Measurements from ENCODE around the gene MDC1. TPM values are rescaled to one million over a fixed set of nuclear protein-coding genes. Genes with fewer than 3 reads are reported as not detected.

MDC1 gene
- total and polyA plus RNA-seq, 2 of the 13 experiments (the other 11 are each of a cell fraction or from before 2014, with no cell fraction given) = 8.4 to 14.0 TPM

DNA sequence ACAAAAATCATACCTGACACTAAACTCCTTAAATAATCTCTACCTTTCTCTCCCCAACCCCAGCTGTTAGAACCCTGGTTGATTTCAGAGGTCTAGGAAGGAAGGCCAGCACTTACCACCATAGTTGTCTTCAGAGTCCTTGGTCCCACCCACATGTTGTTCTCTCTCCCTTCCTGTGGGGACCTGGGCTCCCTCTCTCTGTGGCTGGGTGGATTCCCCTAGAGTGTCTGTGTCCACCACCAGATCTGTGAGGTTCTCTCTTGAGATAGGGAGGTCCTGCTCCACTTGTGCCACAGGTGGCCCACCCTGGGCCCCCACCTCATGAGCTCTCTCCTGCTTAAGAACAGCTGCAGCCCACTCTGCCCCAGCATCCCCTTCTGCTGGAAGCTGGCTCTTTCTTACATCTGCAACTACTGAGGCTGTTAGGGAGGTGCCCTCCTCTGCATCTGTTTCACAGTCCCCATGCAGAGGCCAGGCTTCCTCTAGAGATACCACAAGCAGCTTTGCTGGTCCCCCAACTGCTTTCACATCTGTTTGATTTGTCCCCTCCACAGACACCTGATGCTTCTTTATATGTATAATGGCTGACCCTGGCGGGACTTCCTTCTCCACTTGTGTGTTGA is 5.2 kb downstream of the MDC1 start:
- no TSS peak for BruUV-seq (replicated peaks)
- 91% methylated on average over 1 of the region's 1 CpG for WGBS (ENCODE audit: low lambda C conversion rate)

More for the DNA sequence above, 5.2 kb downstream of the MDC1 start:
- Histone ChIP-seq H3K4me2 (ENCODE audit: low read depth, low read length) (no peak overlapping the region), H3K9ac (ENCODE audit: insufficient read depth, low read depth, low read length) (no peak overlapping the region), H3K4me1 (ENCODE audit: insufficient read depth, low read length) (peaks cover 20% of the 10 kb centered on the region), H3K9me3 (ENCODE audit: low read length) (no peaks in the 10 kb centered on the region), H3K27me3 (ENCODE audit: control insufficient read depth in 1 of 2, insufficient read depth in 2 of 2, low read length in 2 of 2) (no peaks in the 10 kb centered on the region; a peak in 1 of 5 replicates), H2AFZ (ENCODE audit: low read length) (no peak overlapping the region), H3K79me2 (ENCODE audit: insufficient read depth, low read length) (no peaks in the 10 kb centered on the region), H3K4me3 (replicated peaks in 1 of 3; ENCODE audit: insufficient read depth in 1 of 3, low read depth in 2 of 3, low read length in 3 of 3) (no peak overlapping the region), H3K27ac (ENCODE audit: extremely low read length, insufficient read depth, low read length) (no peak overlapping the region), H3K36me3 (replicated peaks in 1 of 2; ENCODE audit: control insufficient read depth in 1 of 2, insufficient read depth in 2 of 2, low read length in 2 of 2) (peaks cover 27 to 54% of the 10 kb centered on the region in 2 experiments), H4K20me1 (ENCODE audit: insufficient read depth, low read length) (no peaks in the 10 kb centered on the region)
- ATAC-seq = no peak
- CTCF ChIA-PET (ENCODE audit: low intra/inter-chr PET ratio, low total read pairs) = no interaction called here
- in situ Hi-C loops (cut with HindIII; ENCODE audit: extremely low pct_ligation_motif_present, low pct_unique_long_range_greater_than_20kb) = no loop called here
- DNase-seq (ENCODE audit: low spot score) = no peak
- POLR2A ChIA-PET = interaction anchor here (1.3 kb wide), 1 partner anchor 21 kb away, joined by 3 read pairs; the partner anchor contains the start of gene NRM
- intact Hi-C loops (cut with micrococcal nuclease; ENCODE audit: unreplicated experiment) = no loop called here
- no peak for FAIRE-seq
- no peak for TF ChIP-seq KLF12 (CRISPR knock-in tag; IDR thresholded peaks at IDR 0.05; ENCODE audit: borderline replicate concordance)
- TF ChIP-seq ZFP1 (CRISPR knock-in tag; IDR thresholded peaks at IDR 0.05) = no peak
- TF ChIP-seq CENPX (CRISPR knock-in tag; IDR thresholded peaks at IDR 0.05) = no peak
- no peak for TF ChIP-seq ZFP90 (CRISPR knock-in tag; IDR thresholded peaks at IDR 0.05; ENCODE audit: borderline replicate concordance)
- TF ChIP-seq, protein P1, sequence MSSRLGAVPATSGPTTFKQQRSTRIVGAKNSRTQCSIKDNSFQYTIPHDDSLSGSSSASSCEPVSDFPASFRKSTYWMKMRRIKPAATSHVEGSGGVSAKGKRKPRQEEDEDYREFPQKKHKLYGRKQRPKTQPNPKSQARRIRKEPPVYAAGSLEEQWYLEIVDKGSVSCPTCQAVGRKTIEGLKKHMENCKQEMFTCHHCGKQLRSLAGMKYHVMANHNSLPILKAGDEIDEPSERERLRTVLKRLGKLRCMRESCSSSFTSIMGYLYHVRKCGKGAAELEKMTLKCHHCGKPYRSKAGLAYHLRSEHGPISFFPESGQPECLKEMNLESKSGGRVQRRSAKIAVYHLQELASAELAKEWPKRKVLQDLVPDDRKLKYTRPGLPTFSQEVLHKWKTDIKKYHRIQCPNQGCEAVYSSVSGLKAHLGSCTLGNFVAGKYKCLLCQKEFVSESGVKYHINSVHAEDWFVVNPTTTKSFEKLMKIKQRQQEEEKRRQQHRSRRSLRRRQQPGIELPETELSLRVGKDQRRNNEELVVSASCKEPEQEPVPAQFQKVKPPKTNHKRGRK (CRISPR knock-in tag; IDR thresholded peaks at IDR 0.05) = no peak
- TF ChIP-seq, protein P2, sequence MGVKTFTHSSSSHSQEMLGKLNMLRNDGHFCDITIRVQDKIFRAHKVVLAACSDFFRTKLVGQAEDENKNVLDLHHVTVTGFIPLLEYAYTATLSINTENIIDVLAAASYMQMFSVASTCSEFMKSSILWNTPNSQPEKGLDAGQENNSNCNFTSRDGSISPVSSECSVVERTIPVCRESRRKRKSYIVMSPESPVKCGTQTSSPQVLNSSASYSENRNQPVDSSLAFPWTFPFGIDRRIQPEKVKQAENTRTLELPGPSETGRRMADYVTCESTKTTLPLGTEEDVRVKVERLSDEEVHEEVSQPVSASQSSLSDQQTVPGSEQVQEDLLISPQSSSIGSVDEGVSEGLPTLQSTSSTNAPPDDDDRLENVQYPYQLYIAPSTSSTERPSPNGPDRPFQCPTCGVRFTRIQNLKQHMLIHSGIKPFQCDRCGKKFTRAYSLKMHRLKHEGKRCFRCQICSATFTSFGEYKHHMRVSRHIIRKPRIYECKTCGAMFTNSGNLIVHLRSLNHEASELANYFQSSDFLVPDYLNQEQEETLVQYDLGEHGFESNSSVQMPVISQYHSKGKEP (CRISPR knock-in tag; IDR thresholded peaks at IDR 0.05) = no peak
- TF ChIP-seq U2AF2 (IDR thresholded peaks at IDR 0.05; ENCODE audit: low read depth, low read length) = no peak
- no peak for TF ChIP-seq ZNF24 (IDR thresholded peaks at IDR 0.05)
- no peak for TF ChIP-seq NKX3-1 (CRISPR knock-in tag; IDR thresholded peaks at IDR 0.05)
- TF ChIP-seq ZNF552 (CRISPR knock-in tag; IDR thresholded peaks at IDR 0.05; ENCODE audit: borderline replicate concordance) = no peak
- TF ChIP-seq YY1 (IDR thresholded peaks at IDR 0.05; ENCODE audit: insufficient read depth, insufficient replicate concordance, low read depth, low read length) = no peak
- TF ChIP-seq GTF2F1 (IDR thresholded peaks at IDR 0.05; ENCODE audit: low read length) = no peak
- TF ChIP-seq ZMYM2 (CRISPR knock-in tag; IDR thresholded peaks at IDR 0.05) = no peak
- no peak for TF ChIP-seq THYN1 (CRISPR knock-in tag; IDR thresholded peaks at IDR 0.05; ENCODE audit: borderline replicate concordance, low read depth)
- TF ChIP-seq ZBTB21 (CRISPR knock-in tag; IDR thresholded peaks at IDR 0.05) = no peak
- TF ChIP-seq SMAD1 (CRISPR knock-in tag; IDR thresholded peaks at IDR 0.05; ENCODE audit: borderline replicate concordance, low read depth) = no peak
- TF ChIP-seq HOXA7 (CRISPR knock-in tag; IDR thresholded peaks at IDR 0.05) = no peak
- TF ChIP-seq PCBP1 (IDR thresholded peaks at IDR 0.05; ENCODE audit: borderline replicate concordance, low read depth, low read length) = no peak
- TF ChIP-seq NCOR1 (IDR thresholded peaks at IDR 0.05; ENCODE audit: borderline replicate concordance, low read length) = no peak
- TF ChIP-seq, protein P3, sequence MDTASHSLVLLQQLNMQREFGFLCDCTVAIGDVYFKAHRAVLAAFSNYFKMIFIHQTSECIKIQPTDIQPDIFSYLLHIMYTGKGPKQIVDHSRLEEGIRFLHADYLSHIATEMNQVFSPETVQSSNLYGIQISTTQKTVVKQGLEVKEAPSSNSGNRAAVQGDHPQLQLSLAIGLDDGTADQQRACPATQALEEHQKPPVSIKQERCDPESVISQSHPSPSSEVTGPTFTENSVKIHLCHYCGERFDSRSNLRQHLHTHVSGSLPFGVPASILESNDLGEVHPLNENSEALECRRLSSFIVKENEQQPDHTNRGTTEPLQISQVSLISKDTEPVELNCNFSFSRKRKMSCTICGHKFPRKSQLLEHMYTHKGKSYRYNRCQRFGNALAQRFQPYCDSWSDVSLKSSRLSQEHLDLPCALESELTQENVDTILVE (CRISPR knock-in tag; IDR thresholded peaks at IDR 0.05) = no peak

Measured in HepG2 (cell line).